Keratinocyte (primary cell): ENCODE results near the gene MAPK4. TPM values are rescaled to one million over a fixed set of nuclear protein-coding genes. Genes with fewer than 3 reads are reported as not detected.

Source experiments
- DNase-seq: peaks from one replicate; pipeline ENCODE4 v3.0.0-alpha.2; 2011; ENCODE audit warnings: low read depth, missing footprints, low spot score
- FAIRE-seq: peaks from 2 replicates; lab custom pipeline; 2011; peaks lifted over from hg19 to GRCh38; lab: Jason Lieb, UNC
- H2AFZ ChIP-seq: 2 replicates; pipeline ENCODE4 v1.6.0; 2012; ENCODE audit warnings: low read length, control low read depth, inconsistent platforms; ENCODE audit not compliant: control insufficient read depth
- H3K27ac ChIP-seq: 2 replicates; pipeline ENCODE4 v1.5.1; 2011; ENCODE audit warnings: low read length; ENCODE audit not compliant: control insufficient read depth, insufficient read depth
- H3K27me3 ChIP-seq: 3 replicates; pipeline ENCODE4 v1.6.0; 2011; ENCODE audit warnings: low read length; ENCODE audit not compliant: control insufficient read depth, insufficient read depth; ENCODE audit errors: extremely low read depth
- H3K36me3 ChIP-seq, 2 experiments: 2 replicates in 1 of 2; 3 replicates in 1 of 2; pipeline ENCODE4 v1.5.1; 2011; ENCODE audit warnings: low read length in 2 of 2, mild to moderate bottlenecking in 1 of 2; ENCODE audit not compliant: control insufficient read depth in 2 of 2, insufficient read depth in 2 of 2; ENCODE audit errors: extremely low read depth in 1 of 2
- H3K4me1 ChIP-seq: 3 replicates; pipeline ENCODE4 v1.5.1; 2011; ENCODE audit warnings: low read length; ENCODE audit not compliant: control insufficient read depth, insufficient read depth; ENCODE audit errors: extremely low read depth
- H3K4me2 ChIP-seq: 3 replicates; pipeline ENCODE4 v1.6.0; 2011; ENCODE audit warnings: low read depth, low read length; ENCODE audit not compliant: control insufficient read depth, insufficient read depth; ENCODE audit errors: extremely low read depth
- H3K4me3 ChIP-seq, 3 experiments: fragments of 200-600 bp in 1 of 3; sonication (generic) in 1 of 3; 2 replicates in 2 of 3; 3 replicates in 1 of 3; pipeline ENCODE4 v1.5.1; 2011 to 2016; ENCODE audit warnings: low read length in 3 of 3, mild to moderate bottlenecking in 3 of 3, control low read depth in 2 of 3, inconsistent platforms in 1 of 3, low read depth in 1 of 3, mixed read lengths in 1 of 3, mixed run types in 1 of 3, moderate library complexity in 1 of 3; ENCODE audit not compliant: control insufficient read depth in 2 of 3, insufficient read depth in 2 of 3; ENCODE audit errors: extremely low read depth in 1 of 3
- H3K79me2 ChIP-seq: 2 replicates; pipeline ENCODE4 v1.6.0; 2012; ENCODE audit warnings: low read length; ENCODE audit not compliant: control insufficient read depth, insufficient read depth
- H3K9ac ChIP-seq: 3 replicates; pipeline ENCODE4 v1.6.0; 2011; ENCODE audit warnings: low read length; ENCODE audit not compliant: control insufficient read depth, insufficient read depth; ENCODE audit errors: extremely low read depth
- H3K9me1 ChIP-seq: 3 replicates; pipeline ENCODE4 v1.6.0; 2011; ENCODE audit warnings: low read length; ENCODE audit not compliant: control insufficient read depth, insufficient read depth; ENCODE audit errors: extremely low read depth
- H3K9me3 ChIP-seq: 2 replicates; pipeline ENCODE4 v1.5.1; 2012; ENCODE audit warnings: low read depth, low read length; ENCODE audit not compliant: control insufficient read depth
- H4K20me1 ChIP-seq: 3 replicates; pipeline ENCODE4 v1.6.0; 2011; ENCODE audit warnings: low read length; ENCODE audit not compliant: control insufficient read depth, insufficient read depth; ENCODE audit errors: extremely low read depth
- CTCF ChIP-seq, 3 experiments: IDR thresholded peaks in 1 of 3; conservative IDR thresholded peaks in 1 of 3; optimal IDR thresholded peaks in 1 of 3; 2 replicates in 2 of 3; 3 replicates in 1 of 3; pipeline versions ENCODE3 to v1.5.1; 2011; ENCODE audit warnings: low read length in 3 of 3, mild to moderate bottlenecking in 3 of 3, moderate library complexity in 2 of 3, control low read depth in 1 of 3, inconsistent platforms in 1 of 3; ENCODE audit not compliant: insufficient read depth in 2 of 3; ENCODE audit errors: extremely low read depth in 1 of 3
- EZH2 ChIP-seq: IDR thresholded peaks from one replicate; pipeline ENCODE4 v1.6.1; 2012; ENCODE audit warnings: inconsistent platforms, mild to moderate bottlenecking, low read length, moderate library complexity
- dilution Hi-C: fragments of 300-500 bp; cut with MboI; formaldehyde crosslinking; loops from one replicate; pipeline ENCODE4 v1.7.0; 2020; ENCODE audit warnings: low sequenced_read_pairs; ENCODE audit not compliant: extremely low pct_ligation_motif_present
- polyA plus RNA-seq, 5 experiments: library from polyadenylated mRNA; depleted of rRNA in 3 of 5; stranded (reverse) in 3 of 5; stranded (forward) in 1 of 5; unstranded in 1 of 5; fragments of >200 nt; gene quantifications; 1 replicate in 1 of 5; 2 replicates in 3 of 5; 3 replicates in 1 of 5; pipeline versions ENCODE4 v1.2.1 to v1.2.3, GENCODE V29; 2011 to 2012; ENCODE audit warnings: missing spikeins in 2 of 5, low read depth in 1 of 5, low replicate concordance in 1 of 5

MAPK4 gene
- polyA plus RNA-seq, 1 donor (not counting 4 experiments of a cell fraction or from before 2014, with no cell fraction given): not detected

- Histone ChIP-seq H3K9me3 (no peaks in the 10 kb centered on the region), H3K27me3 (peaks cover 7% of the 10 kb centered on the region), H2AFZ (no peak overlapping the region), H3K36me3 (no peaks in the 10 kb centered on the region), H3K4me2 (no peak overlapping the region), H3K27ac (no peak overlapping the region), H4K20me1 (no peaks in the 10 kb centered on the region), H3K79me2 (no peaks in the 10 kb centered on the region), H3K9ac (no peak overlapping the region), H3K4me1 (peaks cover 9% of the 10 kb centered on the region), H3K9me1 (no peaks in the 10 kb centered on the region), H3K4me3 (no peak overlapping the region)
- FAIRE-seq: no peak
- TF ChIP-seq CTCF (optimal IDR thresholded peaks at IDR 0.05 in 1 of 3, IDR thresholded peaks at IDR 0.05 in 1 of 3, conservative IDR thresholded peaks at IDR 0.05 in 1 of 3; ENCODE audit: extremely low read depth in 1 of 3, insufficient read depth in 2 of 3, low read length in 3 of 3) (no peak), EZH2 (no peak)
- dilution Hi-C loops: no loop called here
- DNase-seq: no peak
These were observed 156.0 kb downstream of the MAPK4 start for GRCh38 chr18:50715919-50716318.

GRCh38 chr18:50716902-50717301, 157.0 kb downstream of the MAPK4 start:
- Histone ChIP-seq H3K4me2 (no peak overlapping the region), H3K36me3 (no peaks in the 10 kb centered on the region), H2AFZ (no peak overlapping the region), H3K4me3 (no peak overlapping the region), H3K4me1 (peaks cover 9% of the 10 kb centered on the region), H4K20me1 (no peaks in the 10 kb centered on the region), H3K79me2 (no peaks in the 10 kb centered on the region), H3K9me3 (no peaks in the 10 kb centered on the region), H3K27ac (no peak overlapping the region), H3K27me3 (peaks cover under 1% of the 10 kb centered on the region), H3K9me1 (no peaks in the 10 kb centered on the region), H3K9ac (no peak overlapping the region)
- TF ChIP-seq CTCF (optimal IDR thresholded peaks at IDR 0.05 in 1 of 3, IDR thresholded peaks at IDR 0.05 in 1 of 3, conservative IDR thresholded peaks at IDR 0.05 in 1 of 3; ENCODE audit: extremely low read depth in 1 of 3, insufficient read depth in 2 of 3, low read length in 3 of 3) (no peak), EZH2 (no peak)
- no peak for DNase-seq
- no peak for FAIRE-seq
- dilution Hi-C loops: no loop called here
